Hindlimb muscle (tissue), 1 donor: ENCODE measurements around the gene C1orf226. TPM values are rescaled to one million over a fixed set of nuclear protein-coding genes. Genes with fewer than 3 reads are reported as not detected.
"Not testable (repeated sequence)": the region's sequence is repeated elsewhere in the genome, so short reads cannot be mapped to it uniquely, and the experiment has no call there.

Experiments
- DNase-seq: peaks from one replicate; pipeline ENCODE4 v3.0.0-alpha.2; 2013
- polyA plus RNA-seq: library from polyadenylated mRNA; unstranded; fragments of 120-200 nt; gene quantifications from one replicate; pipeline ENCODE4 v1.2.1, GENCODE V29; 2013; ENCODE audit not compliant: insufficient read length

Gene C1orf226
- polyA plus RNA-seq, 1 donor, result 1.7 TPM

DNA sequence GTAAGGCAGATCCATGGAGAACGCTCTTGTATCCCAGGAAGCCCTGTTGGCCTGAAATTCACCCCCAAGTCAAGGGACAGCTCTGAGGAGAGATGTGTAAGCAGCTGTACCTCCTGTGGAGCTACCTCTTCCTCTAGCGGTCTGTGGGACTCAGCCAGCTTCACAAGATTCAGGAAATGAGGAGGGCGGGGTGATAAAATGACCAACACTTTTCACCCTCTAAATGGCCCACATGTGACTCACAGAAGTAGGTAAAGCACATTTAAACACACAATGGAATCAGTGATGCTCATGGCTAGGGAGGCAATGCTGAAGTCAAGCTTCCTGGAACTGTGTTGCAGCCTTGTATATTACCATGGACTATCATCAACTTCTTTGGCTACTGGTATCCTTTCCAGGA lies 30.5 kb downstream of the C1orf226 start, which contains the start of gene SH2D1B:
Gene SH2D1B (minus strand): TSS at position 135 of the 400 bp plus-strand sequence. CDS start 120 bp downstream, at position 15.
- DNase-seq, result no peak

DNA sequence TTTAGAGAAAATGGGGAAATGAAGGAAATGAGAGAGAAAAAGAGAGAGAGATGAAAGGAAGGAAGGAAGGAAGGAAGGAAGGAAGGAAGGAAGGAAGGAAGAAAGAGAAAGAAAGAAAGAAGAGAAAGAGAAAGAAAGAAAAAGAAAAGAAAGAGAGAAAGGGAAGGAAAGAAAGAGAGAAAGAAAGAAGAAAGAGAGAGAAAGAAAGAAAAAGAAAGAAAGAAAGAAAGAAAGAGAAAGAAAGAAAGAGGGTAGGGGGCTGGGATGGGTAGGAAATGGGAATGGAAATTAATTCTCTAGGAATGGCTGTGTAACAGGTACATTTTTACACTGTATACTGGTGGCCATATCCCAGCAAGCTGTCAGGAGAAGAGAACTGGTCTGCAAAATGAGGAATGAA lies 34.7 kb downstream of the C1orf226 start:
- no peak for DNase-seq

DNA sequence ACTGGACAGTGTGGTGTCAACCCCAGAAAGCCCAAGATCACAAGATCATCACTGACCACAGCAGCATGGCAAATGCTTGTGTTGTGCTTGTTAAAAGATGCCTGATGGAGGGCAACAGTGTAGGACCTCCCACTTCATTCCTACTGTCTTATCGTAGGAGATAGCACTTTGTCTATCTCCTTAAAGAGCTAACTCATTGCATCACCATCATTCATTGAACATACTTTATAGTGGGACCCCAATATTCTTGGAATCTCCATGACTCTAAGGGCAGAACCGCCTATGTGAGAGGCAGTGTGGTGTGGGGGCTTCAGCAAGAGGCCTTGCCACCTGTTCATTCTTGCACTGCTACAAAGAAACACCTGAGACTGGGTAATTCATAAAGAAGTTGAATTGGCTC lies 35.4 kb downstream of the C1orf226 start:
- DNase-seq, result no peak

- DNase-seq, result no peak
Measured at GRCh38 chr1:162417650-162418049, 36.1 kb downstream of the C1orf226 start.

DNA sequence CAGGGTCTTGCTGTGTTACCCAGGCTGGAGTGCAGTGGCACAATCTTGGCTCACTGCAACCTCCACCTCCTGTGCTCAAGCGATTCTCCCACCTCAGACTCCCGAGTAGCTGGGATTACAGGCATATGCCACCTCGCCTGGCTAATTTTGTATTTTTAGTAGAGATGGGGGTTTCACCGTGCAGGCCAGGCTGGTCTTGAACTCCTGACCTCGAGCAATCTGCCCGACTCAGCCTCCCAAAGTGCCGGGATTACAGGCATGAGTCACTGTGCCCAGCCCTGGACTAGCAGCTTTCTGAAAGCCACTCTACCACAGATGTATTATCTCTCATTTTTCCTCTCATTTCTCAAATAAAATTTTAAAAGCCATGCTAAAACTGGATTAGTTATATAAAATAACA lies 37.1 kb downstream of the C1orf226 start:
- DNase-seq, result not testable (repeated sequence)

GRCh38 chr1:162419450-162419931 lies 38.0 kb downstream of the C1orf226 start:
- not testable (repeated sequence) for DNase-seq

DNA sequence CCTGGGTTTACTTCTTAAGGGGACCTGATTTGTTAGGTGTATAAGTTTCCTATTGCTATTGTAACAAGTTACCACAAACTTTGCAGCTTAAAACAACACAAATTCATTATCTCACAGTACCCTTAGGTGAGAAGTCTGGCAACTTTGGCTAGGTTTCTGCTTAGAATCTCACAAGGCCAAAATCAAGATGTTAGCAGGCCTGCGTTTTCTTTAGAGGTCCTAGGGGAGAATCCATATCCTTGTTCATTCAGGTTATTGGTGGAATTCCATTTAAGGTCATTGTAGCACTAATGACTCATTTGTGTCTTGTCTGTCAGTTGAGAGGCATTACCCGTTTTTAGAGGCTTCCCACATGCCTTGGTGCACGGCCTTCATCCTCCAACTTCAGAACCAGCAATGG lies 38.6 kb downstream of the C1orf226 start:
- DNase-seq, result no peak

GRCh38 chr1:162421258-162422164 lies 40.0 kb downstream of the C1orf226 start:
- no peak for DNase-seq

DNA sequence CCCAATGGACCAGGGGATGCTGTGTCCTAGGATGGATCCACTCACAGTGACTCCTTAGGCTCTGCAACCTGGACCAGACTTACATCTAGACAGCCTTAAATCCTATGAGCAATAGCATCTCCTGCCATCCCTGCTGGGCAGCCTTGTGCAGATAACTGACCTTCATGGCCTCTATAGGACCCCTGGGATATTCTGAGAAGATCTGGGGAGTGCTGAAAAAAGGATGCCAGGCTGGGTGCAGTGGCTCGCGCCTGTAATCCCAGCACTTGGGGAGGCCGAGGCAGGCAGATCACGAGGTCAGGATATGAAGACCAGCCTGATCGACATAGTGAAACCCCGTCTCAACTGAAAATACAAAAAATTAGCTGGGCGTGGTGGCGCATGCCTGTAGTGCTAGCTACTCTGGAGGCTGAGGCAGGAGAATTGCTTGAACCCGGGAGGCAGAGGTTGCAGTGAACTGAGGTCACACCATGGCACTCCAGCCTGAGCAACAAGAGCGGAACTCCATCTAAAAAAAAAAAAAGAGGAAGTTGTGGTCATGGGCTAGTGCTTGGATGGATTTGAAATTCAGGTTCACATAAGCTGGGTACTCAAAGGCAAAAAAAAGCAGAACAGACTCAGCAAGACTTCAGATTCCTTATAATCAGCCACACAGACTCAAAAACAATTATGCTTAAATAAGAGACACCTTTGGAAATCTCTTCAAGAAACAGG lies 41.3 kb downstream of the C1orf226 start:
- DNase-seq, result no peak

GRCh38 chr1:162430583-162430982 lies 49.1 kb downstream of the C1orf226 start:
- no peak for DNase-seq

GRCh38 chr1:162432977-162433713 lies 51.6 kb downstream of the C1orf226 start:
- DNase-seq, result not testable (repeated sequence)

Other genes with a start within 250 kb of the C1orf226 start
- not detected for gene SPATA46, start 4.9 kb upstream of the C1orf226 start, polyA plus RNA-seq
- gene SH2D1B, start 30.4 kb downstream of the C1orf226 start, polyA plus RNA-seq, result 0.18 TPM
- 25.2 TPM for gene UHMK1, start 116.1 kb downstream of the C1orf226 start, polyA plus RNA-seq
- 24.9 TPM for gene UAP1, start 180.0 kb downstream of the C1orf226 start, polyA plus RNA-seq